ENCODE data around the gene GPANK1.

Gene GPANK1

DNA sequence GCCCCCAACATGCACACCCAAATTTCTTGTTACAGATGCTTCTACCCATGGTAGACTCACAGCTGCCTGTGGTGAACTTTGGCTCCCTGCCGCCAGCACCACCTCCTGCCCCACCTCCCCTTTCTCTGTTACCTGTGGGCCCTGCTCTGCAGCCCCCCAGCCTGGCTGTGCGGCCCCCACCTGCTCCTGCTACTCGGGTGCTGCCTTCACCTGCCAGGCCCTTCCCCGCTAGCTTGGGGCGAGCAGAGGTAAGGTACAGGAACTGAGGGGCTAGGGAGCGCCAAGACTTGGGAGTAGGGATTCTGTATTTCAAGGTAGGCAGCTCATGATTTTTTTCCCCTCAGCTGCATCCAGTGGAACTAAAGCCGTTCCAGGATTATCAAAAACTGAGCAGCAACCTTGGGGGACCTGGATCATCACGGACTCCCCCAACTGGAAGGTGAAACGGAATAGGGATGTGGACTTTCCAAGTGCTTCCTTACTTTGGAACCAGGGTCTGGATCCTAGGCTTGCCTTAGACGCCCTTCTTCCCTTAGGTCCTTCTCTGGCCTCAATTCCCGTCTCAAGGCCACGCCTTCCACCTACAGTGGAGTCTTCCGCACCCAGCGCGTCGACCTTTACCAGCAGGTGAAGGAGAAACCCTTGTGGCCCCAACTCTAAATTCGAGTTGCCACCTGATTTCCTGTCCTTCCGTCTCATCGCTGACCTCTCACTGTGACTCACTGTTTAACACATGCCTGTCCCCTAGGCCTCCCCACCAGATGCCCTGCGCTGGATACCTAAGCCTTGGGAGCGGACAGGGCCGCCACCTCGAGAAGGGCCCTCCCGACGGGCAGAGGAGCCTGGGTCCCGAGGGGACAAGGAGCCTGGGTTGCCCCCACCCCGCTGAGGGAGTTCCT is 27.9 kb downstream of the GPANK1 start:
- no peak for DNase-seq

DNA sequence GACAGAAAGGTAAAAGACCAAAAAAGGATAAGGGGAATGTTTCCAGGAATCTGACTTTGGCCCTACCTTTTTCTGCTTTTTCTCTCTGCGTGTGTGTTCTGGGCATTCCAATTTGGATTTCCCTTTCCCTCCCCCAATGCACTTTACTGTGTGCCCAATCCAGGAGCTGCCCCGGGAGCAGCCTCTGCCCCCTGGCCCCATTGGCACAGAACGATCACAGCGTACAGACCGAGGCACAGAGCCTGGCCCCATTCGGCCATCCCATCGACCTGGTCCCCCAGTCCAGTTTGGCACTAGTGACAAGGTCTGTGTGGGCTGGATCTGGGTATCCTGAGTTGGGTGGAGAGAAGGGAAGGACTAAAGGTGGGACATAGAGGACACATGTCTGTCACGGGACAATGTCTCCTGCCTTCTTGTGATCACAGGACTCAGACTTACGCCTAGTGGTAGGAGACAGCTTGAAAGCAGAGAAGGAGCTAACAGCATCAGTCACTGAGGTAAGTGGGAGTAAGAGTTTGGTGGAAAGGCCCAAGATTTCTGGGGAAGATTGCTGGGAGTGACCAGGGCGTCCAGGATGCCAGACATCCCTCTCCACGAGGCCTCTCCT is 29.7 kb downstream of the GPANK1 start:
- no peak for DNase-seq

DNA sequence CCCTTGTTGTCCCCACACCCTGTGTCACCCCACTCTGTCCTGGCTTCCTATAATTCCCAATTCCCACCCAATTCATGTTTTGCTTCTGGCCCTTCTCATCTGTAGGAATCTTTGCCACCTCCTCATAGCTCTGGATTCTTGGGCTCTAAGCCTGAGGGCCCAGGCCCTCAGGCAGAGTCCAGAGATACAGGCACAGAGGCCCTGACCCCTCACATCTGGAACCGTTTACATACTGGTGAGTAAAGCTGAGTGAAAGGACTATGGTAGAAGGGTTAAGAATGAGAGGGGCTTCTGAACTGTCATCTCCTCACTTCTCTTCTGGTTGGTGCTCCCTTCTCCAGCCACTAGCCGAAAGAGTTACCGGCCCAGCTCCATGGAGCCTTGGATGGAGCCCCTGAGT is 30.7 kb downstream of the GPANK1 start:
- DNase-seq: no peak

DNA sequence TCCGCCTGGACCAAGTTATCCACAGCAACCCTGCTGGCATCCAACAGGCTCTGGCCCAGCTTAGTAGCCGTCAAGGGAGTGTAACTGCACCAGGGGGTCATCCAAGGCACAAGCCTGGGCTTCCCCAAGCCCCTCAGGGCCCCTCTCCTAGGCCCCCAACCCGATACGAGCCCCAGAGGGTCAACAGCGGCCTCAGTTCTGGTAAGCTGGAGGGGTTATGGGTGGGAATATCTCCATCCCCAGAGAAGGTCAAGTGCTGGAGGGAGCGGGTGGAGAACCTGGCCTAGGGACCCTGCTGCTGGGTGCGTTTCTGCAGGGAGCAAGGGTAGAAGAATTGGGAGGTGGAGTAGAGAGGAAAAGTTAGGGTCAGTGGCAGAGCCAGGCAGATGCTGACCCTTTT is 31.4 kb downstream of the GPANK1 start:
- DNase-seq: no peak

DNA sequence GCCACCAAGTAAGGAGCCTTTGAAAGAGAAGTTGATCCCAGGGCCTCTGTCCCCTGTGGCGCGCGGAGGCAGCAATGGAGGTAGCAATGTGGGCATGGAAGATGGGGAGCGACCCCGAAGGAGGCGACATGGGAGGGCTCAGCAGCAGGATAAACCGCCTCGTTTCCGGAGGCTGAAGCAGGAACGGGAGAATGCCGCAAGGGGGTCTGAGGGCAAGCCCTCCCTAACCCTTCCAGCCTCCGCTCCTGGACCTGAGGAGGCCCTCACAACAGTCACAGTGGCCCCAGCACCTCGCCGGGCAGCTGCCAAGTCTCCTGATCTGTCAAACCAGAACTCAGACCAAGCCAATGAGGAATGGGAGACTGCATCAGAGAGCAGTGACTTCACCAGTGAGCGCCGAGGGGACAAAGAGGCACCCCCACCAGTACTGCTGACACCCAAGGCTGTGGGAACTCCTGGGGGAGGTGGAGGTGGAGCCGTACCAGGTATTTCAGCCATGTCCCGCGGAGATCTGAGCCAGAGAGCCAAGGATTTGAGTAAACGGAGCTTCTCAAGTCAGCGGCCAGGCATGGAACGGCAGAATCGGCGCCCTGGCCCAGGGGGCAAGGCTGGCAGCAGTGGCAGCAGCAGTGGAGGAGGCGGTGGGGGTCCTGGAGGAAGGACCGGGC is 32.4 kb downstream of the GPANK1 start:
- DNase-seq: no peak

DNA sequence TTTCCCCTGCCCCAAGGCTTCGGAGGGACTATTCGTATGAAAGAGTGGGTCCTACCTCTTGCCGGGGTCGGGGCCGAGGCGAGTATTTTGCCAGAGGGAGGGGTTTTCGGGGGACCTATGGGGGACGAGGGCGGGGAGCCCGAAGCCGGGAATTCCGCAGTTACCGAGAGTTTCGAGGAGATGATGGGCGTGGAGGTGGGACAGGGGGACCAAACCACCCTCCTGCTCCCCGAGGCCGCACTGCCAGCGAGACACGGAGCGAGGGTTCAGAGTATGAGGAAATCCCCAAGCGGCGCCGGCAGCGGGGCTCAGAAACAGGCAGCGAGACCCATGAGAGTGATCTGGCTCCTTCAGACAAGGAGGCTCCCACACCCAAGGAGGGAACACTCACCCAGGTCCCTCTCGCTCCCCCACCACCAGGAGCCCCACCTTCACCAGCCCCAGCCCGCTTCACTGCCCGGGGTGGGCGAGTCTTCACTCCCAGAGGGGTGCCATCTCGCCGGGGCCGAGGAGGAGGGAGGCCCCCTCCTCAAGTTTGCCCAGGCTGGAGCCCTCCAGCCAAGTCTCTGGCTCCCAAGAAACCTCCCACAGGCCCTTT is 33.0 kb downstream of the GPANK1 start:
- DNase-seq: no peak

DNA sequence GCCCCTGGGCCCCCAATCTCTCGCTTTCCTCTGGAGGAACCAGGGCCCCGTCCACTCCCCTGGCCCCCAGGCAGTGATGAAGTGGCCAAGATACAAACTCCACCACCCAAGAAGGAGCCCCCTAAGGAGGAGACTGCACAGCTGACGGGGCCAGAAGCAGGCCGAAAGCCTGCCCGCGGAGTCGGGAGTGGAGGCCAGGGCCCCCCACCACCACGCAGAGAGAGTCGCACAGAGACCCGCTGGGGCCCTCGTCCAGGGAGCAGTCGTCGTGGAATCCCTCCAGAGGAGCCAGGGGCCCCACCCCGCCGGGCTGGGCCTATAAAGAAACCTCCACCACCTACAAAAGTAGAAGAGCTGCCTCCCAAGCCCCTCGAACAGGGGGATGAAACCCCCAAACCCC is 33.6 kb downstream of the GPANK1 start:
- no peak for DNase-seq

DNA sequence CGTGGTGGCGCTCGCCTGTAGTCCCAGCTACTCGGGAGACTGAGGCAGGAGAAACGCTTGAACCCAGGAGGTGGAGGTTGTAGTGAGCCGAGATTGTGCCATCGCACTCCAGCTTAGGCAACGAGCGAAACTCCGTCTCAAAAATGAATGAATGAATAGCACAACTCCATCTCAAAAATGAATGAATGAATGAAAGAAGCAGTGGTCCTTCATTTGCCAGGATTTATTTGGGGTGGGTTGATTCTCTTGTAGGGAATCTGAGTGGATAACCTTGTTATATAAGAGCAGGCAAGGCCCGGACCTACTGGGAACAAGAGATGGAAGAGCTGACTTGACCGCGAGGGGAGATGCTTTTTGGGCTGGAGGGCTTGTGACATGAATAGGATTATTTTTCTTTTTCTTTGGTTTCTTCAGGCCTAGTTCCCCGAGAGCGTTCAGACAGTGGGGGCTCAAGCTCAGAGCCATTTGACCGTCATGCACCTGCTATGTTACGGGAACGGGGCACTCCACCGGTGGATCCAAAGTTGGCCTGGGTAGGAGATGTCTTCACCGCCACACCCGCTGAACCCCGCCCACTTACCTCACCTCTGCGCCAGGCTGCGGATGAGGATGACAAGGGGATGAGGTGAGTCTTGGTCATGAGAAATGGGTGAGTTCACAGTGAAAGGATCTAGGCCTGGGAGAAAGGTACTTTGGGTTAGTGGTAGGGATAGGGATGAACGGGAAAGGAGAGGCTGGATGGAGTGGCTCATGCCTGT is 34.4 kb downstream of the GPANK1 start:
- DNase-seq: no peak

DNA sequence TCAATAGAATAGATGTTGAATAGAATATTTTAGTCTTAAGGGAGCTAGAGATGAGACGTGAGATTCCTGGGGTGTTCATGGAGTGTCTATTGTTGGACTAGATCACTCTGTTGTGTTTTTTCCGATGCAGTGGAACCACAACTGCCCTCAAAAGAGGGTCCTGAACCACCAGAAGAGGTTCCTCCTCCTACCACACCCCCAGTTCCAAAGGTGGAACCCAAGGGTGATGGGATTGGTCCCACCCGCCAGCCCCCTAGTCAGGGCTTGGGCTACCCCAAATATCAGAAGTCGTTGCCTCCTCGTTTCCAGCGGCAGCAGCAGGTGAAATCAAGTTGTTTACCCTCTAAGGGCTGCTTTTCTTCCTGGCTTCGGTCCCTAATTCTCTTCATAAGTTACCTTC is 35.8 kb downstream of the GPANK1 start:
- no peak for DNase-seq

DNA sequence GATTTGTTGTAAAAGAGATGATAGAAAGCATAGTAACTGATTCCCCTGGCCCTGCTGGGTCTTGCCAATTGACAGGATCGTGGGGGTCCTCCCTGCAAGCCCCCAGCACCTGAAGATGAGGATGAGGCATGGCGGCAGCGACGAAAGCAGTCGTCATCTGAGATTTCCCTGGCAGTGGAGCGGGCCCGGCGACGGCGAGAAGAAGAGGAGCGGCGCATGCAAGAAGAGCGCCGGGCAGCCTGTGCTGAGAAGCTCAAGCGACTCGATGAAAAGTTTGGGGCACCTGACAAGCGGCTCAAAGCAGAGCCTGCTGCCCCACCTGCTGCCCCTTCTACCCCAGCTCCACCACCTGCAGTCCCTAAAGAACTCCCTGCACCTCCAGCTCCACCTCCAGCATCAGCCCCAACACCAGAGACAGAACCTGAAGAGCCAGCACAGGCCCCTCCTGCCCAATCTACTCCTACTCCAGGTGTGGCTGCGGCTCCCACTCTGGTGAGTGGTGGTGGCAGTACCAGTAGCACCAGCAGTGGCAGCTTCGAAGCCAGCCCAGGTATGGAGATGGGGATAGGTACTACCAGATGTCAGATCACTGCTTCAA is 37.0 kb downstream of the GPANK1 start:
- no peak for DNase-seq

DNA sequence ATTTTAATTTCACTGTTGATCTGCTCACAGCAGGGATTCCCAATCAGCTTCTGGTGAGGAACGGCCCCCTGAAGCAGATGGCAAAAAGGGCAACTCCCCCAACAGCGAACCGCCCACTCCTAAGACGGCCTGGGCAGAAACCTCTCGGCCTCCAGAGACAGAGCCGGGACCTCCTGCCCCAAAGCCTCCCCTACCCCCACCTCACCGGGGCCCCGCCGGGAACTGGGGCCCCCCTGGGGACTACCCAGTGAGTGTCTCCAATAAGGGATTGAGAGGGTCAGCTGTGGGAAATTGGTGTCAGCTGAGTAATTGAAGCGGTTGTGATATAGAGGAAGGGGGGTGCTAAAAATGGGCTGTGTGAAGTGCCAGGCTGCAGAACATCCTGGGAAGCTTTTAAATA is 37.8 kb downstream of the GPANK1 start:
- no peak for DNase-seq

DNA sequence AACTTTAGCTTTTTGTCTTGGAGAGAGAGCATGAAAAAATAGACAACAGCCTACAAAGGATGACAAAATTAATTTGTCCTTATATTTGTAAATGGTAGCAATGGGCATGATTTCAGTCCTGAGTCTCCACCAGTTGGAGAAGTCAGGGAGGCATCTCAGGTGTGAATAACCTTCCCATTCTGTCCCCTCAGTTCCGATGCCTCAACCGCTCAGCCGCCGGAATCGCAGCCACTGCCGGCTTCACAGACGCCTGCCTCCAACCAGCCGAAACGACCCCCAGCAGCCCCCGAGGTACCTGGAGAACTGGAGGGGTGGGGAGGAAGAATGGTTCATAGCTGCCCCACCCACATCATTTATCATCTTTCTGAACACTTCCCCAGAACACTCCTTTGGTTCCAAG is 40.7 kb downstream of the GPANK1 start:
- DNase-seq: no peak

DNA sequence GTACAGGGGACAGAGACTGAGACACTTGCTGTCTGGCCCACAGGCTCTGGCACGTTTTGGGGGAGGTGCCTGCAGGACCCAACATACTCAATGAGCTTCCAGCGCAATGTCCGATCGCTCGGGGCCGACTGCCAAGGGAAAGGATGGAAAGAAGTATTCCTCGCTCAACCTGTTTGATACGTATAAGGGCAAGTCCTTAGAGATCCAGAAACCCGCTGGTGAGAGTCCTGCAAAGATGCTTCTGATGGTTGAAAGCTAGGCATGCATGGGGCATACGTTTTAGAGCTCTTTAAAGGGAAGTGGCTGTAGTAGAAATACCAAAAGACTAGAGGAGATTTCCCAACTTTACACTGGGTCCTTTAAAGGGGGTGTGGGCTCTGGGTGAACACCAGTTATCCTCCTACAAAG is 42.1 kb downstream of the GPANK1 start:
- DNase-seq: no peak

DNA sequence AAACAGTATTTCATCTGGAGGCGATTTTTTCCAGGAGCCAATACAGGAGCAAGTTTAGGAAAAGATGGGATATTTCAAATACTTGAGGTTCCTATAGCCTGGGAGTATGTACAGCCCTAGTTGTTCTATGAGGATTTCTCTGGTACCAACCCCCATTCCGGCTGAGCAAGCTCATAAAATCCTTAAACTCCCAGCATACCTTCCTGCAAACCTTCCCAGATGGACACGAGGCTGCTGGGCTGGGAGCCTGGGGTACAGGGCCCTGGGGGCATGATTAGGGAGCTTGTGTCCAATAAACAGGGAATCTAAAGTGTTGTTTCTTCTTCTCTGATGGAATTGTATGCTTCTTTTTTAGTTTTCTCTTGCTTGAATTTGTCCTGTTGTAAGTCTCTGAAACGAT is 42.8 kb downstream of the GPANK1 start:
- DNase-seq: no peak

DNA sequence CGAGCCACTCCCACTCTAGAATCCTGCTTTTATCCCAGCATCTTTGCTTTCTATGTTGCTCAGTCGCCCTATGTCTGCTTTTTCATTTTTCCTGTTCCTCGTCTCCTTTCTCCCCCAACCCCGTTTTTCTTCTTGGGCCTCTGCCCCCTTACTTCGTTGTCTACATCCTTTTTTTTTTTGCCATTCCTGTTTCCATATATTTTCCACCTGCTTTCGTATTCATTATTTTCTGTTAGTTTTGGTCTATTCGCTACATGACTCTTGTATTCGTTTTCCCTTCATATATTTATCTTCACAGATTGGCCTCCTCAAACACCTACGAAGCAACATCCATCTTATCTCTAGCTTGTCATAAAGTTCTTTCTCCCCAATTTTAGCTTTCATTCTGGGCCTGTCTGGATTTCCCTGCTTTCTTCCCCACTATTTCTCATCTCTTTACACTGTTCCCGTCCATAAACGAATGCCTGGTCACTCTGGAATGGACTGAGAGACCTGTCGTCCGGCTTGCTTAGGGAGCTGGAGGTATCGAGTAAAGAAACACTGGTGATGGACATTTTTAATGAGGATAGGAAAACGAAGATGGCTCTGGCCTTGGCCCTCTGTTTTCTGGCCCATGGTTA is 43.4 kb downstream of the GPANK1 start:
- no peak for DNase-seq

DNA sequence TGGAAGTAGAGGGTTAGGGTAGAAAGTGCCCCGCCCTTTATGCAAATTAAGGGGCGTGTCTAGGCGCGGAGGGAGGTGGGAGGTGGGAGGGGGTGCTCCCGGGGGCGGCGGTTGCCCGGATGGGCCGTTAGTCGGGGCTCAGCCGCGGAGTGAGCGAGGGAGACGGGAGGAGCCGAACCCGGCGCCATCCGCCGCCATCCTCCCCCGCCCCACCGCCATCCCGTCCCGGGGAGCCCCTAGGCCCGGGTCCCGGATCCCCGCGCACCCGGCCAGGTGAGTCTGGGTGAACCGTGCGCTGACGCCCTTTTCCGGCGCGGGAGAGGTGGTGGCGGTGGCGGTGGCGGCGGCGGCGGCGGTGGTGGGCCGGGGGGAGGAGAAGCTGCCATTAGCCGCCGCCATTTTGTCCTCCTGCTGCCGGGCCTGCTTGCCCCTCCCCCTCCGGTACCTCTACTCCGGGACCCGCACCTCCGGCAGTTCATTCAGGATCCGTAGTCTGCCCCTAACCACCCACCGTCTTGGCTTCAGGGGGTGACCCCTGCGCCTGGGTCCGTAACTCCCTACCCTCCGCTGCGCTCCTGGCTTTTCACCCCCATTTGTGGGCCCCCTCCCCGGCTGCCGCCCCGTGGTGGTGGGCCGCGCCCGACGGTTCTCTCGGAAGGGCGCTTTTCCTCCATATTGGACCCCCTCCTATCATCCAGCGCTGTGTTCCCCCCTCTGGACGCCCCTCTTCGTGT is 44.0 kb downstream of the GPANK1 start, which contains the start of gene PRRC2A:
Gene PRRC2A, plus strand, starts transcription at position 130 of the 734 bp plus-strand sequence. CDS start 2,075 bp downstream, outside the sequence.
- peak; percentile 80 for DNase-seq

DNA sequence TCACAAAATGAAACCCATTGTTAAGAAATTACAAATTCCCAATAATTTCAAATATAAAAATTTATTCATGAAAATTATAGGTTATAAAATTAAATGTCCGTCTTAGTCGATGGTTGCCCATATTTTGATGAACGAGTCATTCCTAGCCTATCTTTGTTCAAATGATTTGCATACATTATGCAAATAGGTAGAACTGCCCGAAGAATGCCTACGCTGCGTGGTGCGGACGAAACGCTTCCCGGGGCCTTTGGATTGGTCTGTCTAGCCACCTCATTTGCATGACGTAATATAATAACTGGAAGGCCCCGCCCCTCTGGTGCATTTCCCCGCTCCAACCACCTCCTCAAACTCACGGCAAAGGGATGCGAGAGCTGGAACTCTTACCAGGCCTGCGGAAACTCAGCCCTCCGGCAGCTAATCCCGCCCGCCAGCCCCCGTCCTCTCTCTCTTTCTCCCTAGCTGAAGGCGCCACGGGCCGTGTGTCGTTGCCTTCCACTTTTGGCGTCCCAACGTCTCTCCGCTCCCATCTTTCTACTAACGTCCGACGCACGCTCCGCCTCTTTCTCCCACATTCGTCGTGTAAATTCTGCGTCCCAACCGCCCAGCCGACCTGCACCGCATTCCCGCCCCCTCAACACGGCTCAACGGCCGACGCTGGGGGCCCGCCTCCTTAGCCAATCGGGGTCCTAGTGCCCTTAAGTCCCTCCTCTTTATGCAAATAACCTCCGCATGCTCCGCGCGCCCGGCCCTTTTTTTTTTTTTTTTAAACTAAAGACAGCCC is 44.8 kb downstream of the GPANK1 start:
- peak; percentile 98 for DNase-seq

DNA sequence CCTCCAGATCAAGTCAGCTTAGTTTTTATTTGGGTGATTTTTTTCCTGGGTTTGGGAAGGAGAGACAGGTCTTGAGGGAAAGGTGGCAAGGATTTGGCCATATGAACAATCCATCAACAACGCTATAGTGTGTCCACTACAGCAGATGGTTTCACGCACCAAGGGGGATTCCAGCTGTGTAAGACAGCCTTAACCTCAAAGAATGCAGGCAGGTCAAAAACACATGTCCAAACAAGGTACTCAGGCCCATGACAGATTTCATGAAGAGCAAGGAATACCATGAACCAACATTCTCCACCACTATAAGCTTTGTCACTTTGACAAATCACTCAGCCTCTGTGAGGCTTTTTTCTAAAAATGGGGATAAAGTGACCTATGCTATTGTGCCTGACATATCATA is 47.8 kb downstream of the GPANK1 start:
- no peak for DNase-seq

DNA sequence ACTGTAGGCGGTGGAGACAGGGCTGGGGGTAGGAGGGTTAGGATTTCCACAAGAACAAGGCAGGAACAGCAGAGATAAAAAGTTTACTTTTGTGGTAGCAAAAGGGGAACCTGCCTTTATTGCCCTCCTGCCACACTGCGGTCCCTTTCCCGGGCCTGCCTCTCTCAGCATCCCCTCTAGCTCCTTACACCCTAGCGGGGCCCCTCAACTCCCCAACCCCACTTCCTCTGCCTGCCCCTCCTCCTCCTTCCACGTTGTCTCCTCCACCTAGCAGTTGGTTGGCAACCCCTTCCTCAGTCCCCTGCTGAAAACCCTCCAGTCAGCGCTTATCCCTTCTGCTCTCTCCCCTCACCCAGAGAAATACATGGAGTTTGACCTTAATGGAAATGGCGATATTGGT is 49.0 kb downstream of the GPANK1 start:
- peak; percentile 64 for DNase-seq
